ENCODE data around the gene WAS.

Gene WAS

DNA sequence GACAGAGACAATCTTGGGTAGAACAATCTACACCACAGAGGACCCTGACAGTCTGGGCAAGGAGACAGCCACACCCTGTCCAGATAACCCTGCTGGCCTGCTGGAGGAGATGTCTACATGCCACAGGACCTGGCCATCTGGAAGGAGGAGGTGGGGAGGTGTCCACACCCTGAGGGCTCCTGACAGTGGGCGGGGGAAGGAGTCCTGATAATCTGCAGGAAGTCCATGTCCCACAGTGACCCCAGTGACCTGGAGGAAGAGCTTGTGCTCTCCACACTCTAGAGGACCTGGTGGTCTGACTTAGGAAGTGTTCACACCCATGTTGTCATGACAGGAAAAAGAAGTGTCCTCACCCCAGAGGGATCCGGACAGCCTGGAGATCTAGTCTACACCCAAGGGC lies 18.4 kb downstream of the WAS start:
- Histone ChIP-seq H3K9me3 (ENCODE audit: control insufficient read depth, low read length) (no peaks in the 10 kb centered on the region), H3K27me3 (ENCODE audit: control insufficient read depth, insufficient read depth, low read length) (no peaks in the 10 kb centered on the region), H3K27ac (no peak overlapping the region), H3K4me3 (ENCODE audit: low read depth, low read length) (no peak overlapping the region), H3K79me2 (no peaks in the 10 kb centered on the region), H3K4me1 (no peaks in the 10 kb centered on the region), H3K36me3 (ENCODE audit: control insufficient read depth, insufficient read depth, low read length) (no peaks in the 10 kb centered on the region), H3K9ac (no peak overlapping the region), H2AFZ (no peak overlapping the region), H3K4me2 (ENCODE audit: low read length) (no peak overlapping the region)
- no peak for TF ChIP-seq CTCF (IDR thresholded peaks at IDR 0.05)

- Histone ChIP-seq H3K79me2 (no peaks in the 10 kb centered on the region), H3K4me1 (no peaks in the 10 kb centered on the region), H3K27me3 (ENCODE audit: control insufficient read depth, insufficient read depth, low read length) (no peaks in the 10 kb centered on the region), H3K4me2 (ENCODE audit: low read length) (no peak overlapping the region), H3K27ac (no peak overlapping the region), H3K9me3 (ENCODE audit: control insufficient read depth, low read length) (no peaks in the 10 kb centered on the region), H3K9ac (no peak overlapping the region), H3K4me3 (ENCODE audit: low read depth, low read length) (no peak overlapping the region), H3K36me3 (ENCODE audit: control insufficient read depth, insufficient read depth, low read length) (no peaks in the 10 kb centered on the region), H2AFZ (no peak overlapping the region)
- no peak for TF ChIP-seq CTCF (IDR thresholded peaks at IDR 0.05)
Observed at GRCh38 chrX:48702716-48703115, 19.1 kb downstream of the WAS start.

DNA sequence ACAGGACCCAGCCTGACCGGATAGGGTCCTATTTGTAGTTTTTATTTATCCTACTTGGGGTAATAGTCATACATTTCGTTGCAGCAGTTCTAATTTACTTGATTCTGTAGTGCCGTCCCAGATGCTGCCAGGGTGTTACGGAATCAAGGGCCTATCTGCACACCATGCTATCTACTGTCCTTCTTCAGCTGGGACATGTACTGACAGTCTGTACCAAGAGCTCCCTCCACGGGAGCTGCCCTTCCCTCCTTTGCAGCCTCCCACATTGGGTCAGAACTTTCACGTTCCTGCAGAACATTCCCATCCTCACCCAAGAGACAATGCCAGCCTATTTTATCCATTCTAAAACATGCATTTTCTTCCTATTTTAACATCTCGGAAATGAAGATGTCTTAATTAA lies 19.6 kb downstream of the WAS start:
- no peak for TF ChIP-seq CTCF (IDR thresholded peaks at IDR 0.05)
- Histone ChIP-seq H3K27ac (no peak overlapping the region), H3K9me3 (ENCODE audit: control insufficient read depth, low read length) (no peaks in the 10 kb centered on the region), H3K36me3 (ENCODE audit: control insufficient read depth, insufficient read depth, low read length) (no peaks in the 10 kb centered on the region), H2AFZ (no peak overlapping the region), H3K4me2 (ENCODE audit: low read length) (no peak overlapping the region), H3K4me3 (ENCODE audit: low read depth, low read length) (no peak overlapping the region), H3K9ac (no peak overlapping the region), H3K27me3 (ENCODE audit: control insufficient read depth, insufficient read depth, low read length) (no peaks in the 10 kb centered on the region), H3K79me2 (no peaks in the 10 kb centered on the region), H3K4me1 (no peaks in the 10 kb centered on the region)

DNA sequence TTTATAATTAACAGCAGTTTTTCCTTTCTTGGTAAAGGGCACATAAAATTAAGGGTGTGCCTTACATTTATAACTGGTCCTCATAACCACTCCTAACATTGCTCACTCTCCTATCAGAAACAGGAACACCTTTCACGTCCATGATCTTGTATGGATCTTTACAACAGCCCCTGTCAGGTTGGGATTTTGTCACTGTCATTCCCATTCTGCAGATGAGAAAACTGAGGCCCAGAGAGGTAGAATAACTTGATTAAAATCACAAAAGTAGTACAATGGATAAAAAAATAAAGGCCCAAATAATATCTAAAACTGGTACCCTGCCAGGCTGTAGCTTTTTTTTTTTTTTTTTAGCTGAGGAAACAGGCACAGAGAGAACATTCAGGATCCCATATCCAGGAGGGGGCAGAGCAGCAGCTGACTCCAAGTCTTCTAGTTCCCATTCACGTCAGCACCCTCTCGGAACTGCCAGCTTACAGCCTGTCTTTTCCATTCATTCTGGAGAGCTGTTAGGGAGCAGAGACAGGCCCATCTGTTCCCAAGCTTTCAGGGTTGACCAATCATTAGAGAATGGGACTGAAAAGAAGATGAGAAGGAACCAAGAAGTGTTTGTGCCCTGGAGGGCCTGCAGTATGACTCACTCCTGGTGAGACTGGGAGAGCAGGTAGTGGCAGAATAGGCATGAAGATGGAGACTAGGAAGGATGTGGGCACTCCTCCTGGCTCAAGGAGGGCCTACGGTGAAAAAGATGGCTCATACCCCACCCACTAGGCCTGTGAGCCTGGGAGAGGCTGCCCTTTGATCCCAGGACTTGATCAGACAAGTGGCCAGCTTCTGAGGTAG lies 20.3 kb downstream of the WAS start:
- no peak overlapping the region for H3K4me2 ChIP-seq (ENCODE audit: low read length)
- H3K79me2 ChIP-seq: no peaks in the 10 kb centered on the region
- no peaks in the 10 kb centered on the region for H3K36me3 ChIP-seq (ENCODE audit: control insufficient read depth, insufficient read depth, low read length)
- no peak overlapping the region for H3K4me3 ChIP-seq (ENCODE audit: low read depth, low read length)
- no peaks in the 10 kb centered on the region for H3K4me1 ChIP-seq
- no peak overlapping the region for H3K27ac ChIP-seq
- no peaks in the 10 kb centered on the region for H3K27me3 ChIP-seq (ENCODE audit: control insufficient read depth, insufficient read depth, low read length)
- H3K9me3 ChIP-seq (ENCODE audit: control insufficient read depth, low read length): no peaks in the 10 kb centered on the region
- no peak overlapping the region for H3K9ac ChIP-seq
- H2AFZ ChIP-seq: no peak overlapping the region
- no peak for TF ChIP-seq CTCF (IDR thresholded peaks at IDR 0.05)

DNA sequence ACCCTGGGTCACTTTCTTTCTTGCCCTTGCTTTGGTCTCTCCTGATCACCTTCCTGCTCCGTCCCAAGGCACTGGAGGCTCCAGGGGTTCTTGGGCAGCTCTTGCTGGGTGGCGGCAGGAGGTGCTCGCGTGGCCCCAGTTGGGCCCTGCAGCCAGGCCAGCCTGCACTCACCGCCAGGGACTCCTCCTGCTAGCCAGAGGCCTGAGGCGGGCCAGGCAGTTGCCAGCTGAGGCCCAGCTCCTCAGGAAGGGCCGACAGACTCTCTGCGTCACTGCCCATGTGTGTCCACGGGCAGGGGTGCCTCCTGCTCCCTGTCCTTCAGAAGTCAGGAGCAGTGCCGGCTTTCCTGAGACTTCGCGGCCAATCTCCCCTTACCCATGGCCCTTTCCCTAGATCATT lies 22.3 kb downstream of the WAS start:
- no peaks in the 10 kb centered on the region for H3K27me3 ChIP-seq (ENCODE audit: control insufficient read depth, insufficient read depth, low read length)
- H3K4me1 ChIP-seq: no peaks in the 10 kb centered on the region
- no peaks in the 10 kb centered on the region for H3K79me2 ChIP-seq
- no peaks in the 10 kb centered on the region for H3K36me3 ChIP-seq (ENCODE audit: control insufficient read depth, insufficient read depth, low read length)
- H3K9me3 ChIP-seq (ENCODE audit: control insufficient read depth, low read length): no peaks in the 10 kb centered on the region
- no peak overlapping the region for H3K4me2 ChIP-seq (ENCODE audit: low read length)
- no peak overlapping the region for H3K4me3 ChIP-seq (ENCODE audit: low read depth, low read length)
- H3K9ac ChIP-seq: no peak overlapping the region
- TF ChIP-seq CTCF (IDR thresholded peaks at IDR 0.05): no peak
- H3K27ac ChIP-seq: no peak overlapping the region
- H2AFZ ChIP-seq: no peak overlapping the region

Measured in parathyroid adenoma (tissue), 2 donors.